SK-N-SH treated with all-trans-retinoic acid at 6 μM for 48 hours (cell line): ENCODE data around the gene PPFIBP1.

Experiments used
- ATAC-seq: fragments of 200-7000 bp; cut with Tn5 transposase; 3 replicates; pipeline ENCODE4 v1.9.1; 2020; ENCODE audit warnings: mild to moderate bottlenecking, moderate library complexity
- ARNTL ChIP-seq: fragments of 450-650 bp; formaldehyde crosslinking; IDR thresholded peaks from 2 replicates; pipeline ENCODE4 v1.5.0; 2020; ENCODE audit warnings: low read depth, mild to moderate bottlenecking, moderate library complexity, borderline replicate concordance
- CSDC2 ChIP-seq: fragments of 250-450 bp; sonication (Bioruptor Pico); IDR thresholded peaks from 2 replicates; pipeline ENCODE4 v1.5.0; 2020; ENCODE audit warnings: mild to moderate bottlenecking, moderate library complexity
- ESRRG ChIP-seq: fragments of 250-450 bp; sonication (Bioruptor Pico); IDR thresholded peaks from 2 replicates; pipeline ENCODE4 v1.6.1; 2021; ENCODE audit warnings: mild to moderate bottlenecking
- GLIS3 ChIP-seq: fragments of 250-450 bp; sonication (Bioruptor Pico); IDR thresholded peaks from 2 replicates; pipeline ENCODE4 v1.5.0; 2020; ENCODE audit warnings: mild to moderate bottlenecking, moderate library complexity
- ISL1 ChIP-seq: fragments of 250-450 bp; sonication (Bioruptor Pico); IDR thresholded peaks from 2 replicates; pipeline ENCODE4 v2.1.2; 2022; ENCODE audit warnings: mild to moderate bottlenecking, moderate library complexity
- OSR1 ChIP-seq: fragments of 250-450 bp; sonication (Bioruptor Pico); IDR thresholded peaks from 2 replicates; pipeline ENCODE4 v1.8.0; 2022; ENCODE audit warnings: moderate library complexity, mild to moderate bottlenecking, inconsistent platforms
- PATZ1 ChIP-seq: fragments of 250-450 bp; sonication (Bioruptor Pico); IDR thresholded peaks from 2 replicates; pipeline ENCODE4 v1.8.0; 2020; ENCODE audit warnings: mild to moderate bottlenecking, moderate library complexity, borderline replicate concordance
- PPARA ChIP-seq: fragments of 250-450 bp; sonication (Bioruptor Pico); IDR thresholded peaks from 2 replicates; pipeline ENCODE4 v1.5.0; 2020; ENCODE audit warnings: mild to moderate bottlenecking, borderline replicate concordance
- RARB ChIP-seq: fragments of 250-450 bp; sonication (Bioruptor Pico); IDR thresholded peaks from 2 replicates; pipeline ENCODE4 v1.8.0; 2021; ENCODE audit warnings: mild to moderate bottlenecking, moderate library complexity
- SNAI2 ChIP-seq: fragments of 250-450 bp; sonication (Bioruptor Pico); IDR thresholded peaks from 2 replicates; pipeline ENCODE4 v1.5.0; 2020; ENCODE audit warnings: mild to moderate bottlenecking, moderate library complexity
- TCF4 ChIP-seq: fragments of 250-450 bp; sonication (Bioruptor Pico); IDR thresholded peaks from 2 replicates; pipeline ENCODE4 v1.8.0; 2021; ENCODE audit warnings: mild to moderate bottlenecking, moderate library complexity, borderline replicate concordance
- TOX ChIP-seq: fragments of 250-450 bp; sonication (Bioruptor Pico); IDR thresholded peaks from 2 replicates; pipeline ENCODE4 v1.8.0; 2021; ENCODE audit warnings: mild to moderate bottlenecking, moderate library complexity, borderline replicate concordance
- ZC3H10 ChIP-seq: fragments of 250-450 bp; sonication (Bioruptor Pico); IDR thresholded peaks from 2 replicates; pipeline ENCODE4 v1.5.1; 2021; ENCODE audit warnings: mild to moderate bottlenecking, moderate library complexity
- ZFP3 ChIP-seq: fragments of 250-450 bp; sonication (Bioruptor Pico); IDR thresholded peaks from 2 replicates; pipeline ENCODE4 v1.5.0; 2020; ENCODE audit warnings: mild to moderate bottlenecking, moderate library complexity
- ZFP30 ChIP-seq: fragments of 450-650 bp; formaldehyde crosslinking; IDR thresholded peaks from 2 replicates; pipeline ENCODE4 v1.5.0; 2022; ENCODE audit warnings: mild to moderate bottlenecking, moderate library complexity
- ZNF565 ChIP-seq: fragments of 450-650 bp; formaldehyde crosslinking; conservative IDR thresholded peaks from 2 replicates; pipeline ENCODE4 v1.5.0; 2020; ENCODE audit warnings: low read depth, mild to moderate bottlenecking, moderate library complexity
- ZNF70 ChIP-seq: fragments of 450-650 bp; formaldehyde crosslinking; IDR thresholded peaks from 2 replicates; pipeline ENCODE4 v1.5.0; 2020; ENCODE audit warnings: mild to moderate bottlenecking, moderate library complexity
- ZNF8 ChIP-seq: fragments of 450-650 bp; formaldehyde crosslinking; IDR thresholded peaks from 2 replicates; pipeline ENCODE4 v1.5.0; 2020; ENCODE audit warnings: mild to moderate bottlenecking, moderate library complexity
- TF ChIP-seq, protein P1 (sequence below): fragments of 250-450 bp; sonication (Bioruptor Pico); IDR thresholded peaks from 2 replicates; pipeline ENCODE4 v1.5.1; 2020; ENCODE audit warnings: low read depth, mild to moderate bottlenecking, moderate library complexity
- TF ChIP-seq, protein P2 (sequence below): fragments of 250-450 bp; sonication (Bioruptor Pico); IDR thresholded peaks from 2 replicates; pipeline ENCODE4 v1.5.0; 2020; ENCODE audit warnings: mild to moderate bottlenecking, moderate library complexity
- TF ChIP-seq, protein P3 (sequence below): fragments of 250-450 bp; sonication (Bioruptor Pico); IDR thresholded peaks from 2 replicates; pipeline ENCODE4 v1.8.0; 2021; ENCODE audit warnings: low read depth, mild to moderate bottlenecking, moderate library complexity, borderline replicate concordance
- TF ChIP-seq, protein P4 (sequence below): fragments of 250-450 bp; sonication (Bioruptor Pico); IDR thresholded peaks from 2 replicates; pipeline ENCODE4 v1.5.1; 2021; ENCODE audit warnings: mild to moderate bottlenecking, moderate library complexity

PPFIBP1 gene

GRCh38 chr12:27689558-27690180, 165.7 kb downstream of the PPFIBP1 start:
- ATAC-seq = no peak
- TF ChIP-seq ESRRG = no peak
- no peak for TF ChIP-seq PATZ1
- no peak for TF ChIP-seq ISL1 (CRISPR knock-in tag)
- TF ChIP-seq ZNF565 (CRISPR knock-in tag) = no peak
- no peak for TF ChIP-seq SNAI2 (CRISPR knock-in tag)
- no peak for TF ChIP-seq TOX (CRISPR knock-in tag)
- TF ChIP-seq ZFP30 (CRISPR knock-in tag) = no peak
- TF ChIP-seq, all 23 proteins: peak for 0

DNA sequence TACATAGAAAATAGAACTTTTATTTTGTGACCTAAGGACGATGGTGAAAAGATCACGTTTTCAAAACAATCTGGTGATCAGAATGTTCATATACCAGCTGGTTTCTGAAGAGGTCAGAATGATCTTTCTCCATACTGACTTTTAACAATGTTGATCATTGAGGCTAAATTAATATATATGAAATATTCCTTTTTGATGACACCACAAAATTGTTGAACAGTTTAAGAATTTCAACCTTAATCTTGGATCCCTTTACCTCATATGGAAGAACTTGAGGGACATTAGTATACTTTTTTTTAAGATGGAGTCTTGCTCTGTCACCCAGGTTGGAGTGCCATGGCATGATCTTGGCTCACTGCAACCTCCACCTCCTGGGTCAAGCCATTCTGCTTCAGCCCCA, 169.4 kb downstream of the PPFIBP1 start:
- no peak for ATAC-seq
- TF ChIP-seq OSR1 (CRISPR knock-in tag) = no peak
- TF ChIP-seq ESRRG = no peak
- TF ChIP-seq RARB = no peak
- TF ChIP-seq ARNTL (CRISPR knock-in tag) = no peak
- TF ChIP-seq, protein P1, sequence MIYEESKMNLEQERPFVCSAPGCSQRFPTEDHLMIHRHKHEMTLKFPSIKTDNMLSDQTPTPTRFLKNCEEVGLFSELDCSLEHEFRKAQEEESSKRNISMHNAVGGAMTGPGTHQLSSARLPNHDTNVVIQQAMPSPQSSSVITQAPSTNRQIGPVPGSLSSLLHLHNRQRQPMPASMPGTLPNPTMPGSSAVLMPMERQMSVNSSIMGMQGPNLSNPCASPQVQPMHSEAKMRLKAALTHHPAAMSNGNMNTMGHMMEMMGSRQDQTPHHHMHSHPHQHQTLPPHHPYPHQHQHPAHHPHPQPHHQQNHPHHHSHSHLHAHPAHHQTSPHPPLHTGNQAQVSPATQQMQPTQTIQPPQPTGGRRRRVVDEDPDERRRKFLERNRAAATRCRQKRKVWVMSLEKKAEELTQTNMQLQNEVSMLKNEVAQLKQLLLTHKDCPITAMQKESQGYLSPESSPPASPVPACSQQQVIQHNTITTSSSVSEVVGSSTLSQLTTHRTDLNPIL = no peak
- no peak for TF ChIP-seq TOX (CRISPR knock-in tag)
- TF ChIP-seq, protein P2, sequence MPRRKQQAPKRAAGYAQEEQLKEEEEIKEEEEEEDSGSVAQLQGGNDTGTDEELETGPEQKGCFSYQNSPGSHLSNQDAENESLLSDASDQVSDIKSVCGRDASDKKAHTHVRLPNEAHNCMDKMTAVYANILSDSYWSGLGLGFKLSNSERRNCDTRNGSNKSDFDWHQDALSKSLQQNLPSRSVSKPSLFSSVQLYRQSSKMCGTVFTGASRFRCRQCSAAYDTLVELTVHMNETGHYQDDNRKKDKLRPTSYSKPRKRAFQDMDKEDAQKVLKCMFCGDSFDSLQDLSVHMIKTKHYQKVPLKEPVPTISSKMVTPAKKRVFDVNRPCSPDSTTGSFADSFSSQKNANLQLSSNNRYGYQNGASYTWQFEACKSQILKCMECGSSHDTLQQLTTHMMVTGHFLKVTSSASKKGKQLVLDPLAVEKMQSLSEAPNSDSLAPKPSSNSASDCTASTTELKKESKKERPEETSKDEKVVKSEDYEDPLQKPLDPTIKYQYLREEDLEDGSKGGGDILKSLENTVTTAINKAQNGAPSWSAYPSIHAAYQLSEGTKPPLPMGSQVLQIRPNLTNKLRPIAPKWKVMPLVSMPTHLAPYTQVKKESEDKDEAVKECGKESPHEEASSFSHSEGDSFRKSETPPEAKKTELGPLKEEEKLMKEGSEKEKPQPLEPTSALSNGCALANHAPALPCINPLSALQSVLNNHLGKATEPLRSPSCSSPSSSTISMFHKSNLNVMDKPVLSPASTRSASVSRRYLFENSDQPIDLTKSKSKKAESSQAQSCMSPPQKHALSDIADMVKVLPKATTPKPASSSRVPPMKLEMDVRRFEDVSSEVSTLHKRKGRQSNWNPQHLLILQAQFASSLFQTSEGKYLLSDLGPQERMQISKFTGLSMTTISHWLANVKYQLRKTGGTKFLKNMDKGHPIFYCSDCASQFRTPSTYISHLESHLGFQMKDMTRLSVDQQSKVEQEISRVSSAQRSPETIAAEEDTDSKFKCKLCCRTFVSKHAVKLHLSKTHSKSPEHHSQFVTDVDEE = no peak
- no peak for TF ChIP-seq ZNF8
- no peak for TF ChIP-seq ZNF70 (CRISPR knock-in tag)
- no peak for TF ChIP-seq PATZ1
- TF ChIP-seq ZFP30 (CRISPR knock-in tag) = no peak
- no peak for TF ChIP-seq ZNF565 (CRISPR knock-in tag)
- TF ChIP-seq SNAI2 (CRISPR knock-in tag) = no peak
- no peak for TF ChIP-seq GLIS3 (CRISPR knock-in tag)
- TF ChIP-seq, protein P3, sequence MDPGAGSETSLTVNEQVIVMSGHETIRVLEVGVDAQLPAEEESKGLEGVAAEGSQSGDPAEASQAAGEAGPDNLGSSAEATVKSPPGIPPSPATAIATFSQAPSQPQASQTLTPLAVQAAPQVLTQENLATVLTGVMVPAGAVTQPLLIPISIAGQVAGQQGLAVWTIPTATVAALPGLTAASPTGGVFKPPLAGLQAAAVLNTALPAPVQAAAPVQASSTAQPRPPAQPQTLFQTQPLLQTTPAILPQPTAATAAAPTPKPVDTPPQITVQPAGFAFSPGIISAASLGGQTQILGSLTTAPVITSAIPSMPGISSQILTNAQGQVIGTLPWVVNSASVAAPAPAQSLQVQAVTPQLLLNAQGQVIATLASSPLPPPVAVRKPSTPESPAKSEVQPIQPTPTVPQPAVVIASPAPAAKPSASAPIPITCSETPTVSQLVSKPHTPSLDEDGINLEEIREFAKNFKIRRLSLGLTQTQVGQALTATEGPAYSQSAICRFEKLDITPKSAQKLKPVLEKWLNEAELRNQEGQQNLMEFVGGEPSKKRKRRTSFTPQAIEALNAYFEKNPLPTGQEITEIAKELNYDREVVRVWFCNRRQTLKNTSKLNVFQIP (CRISPR knock-in tag) = no peak
- no peak for TF ChIP-seq TCF4
- TF ChIP-seq ZFP3 = no peak
- no peak for TF ChIP-seq CSDC2 (CRISPR knock-in tag)
- TF ChIP-seq PPARA (CRISPR knock-in tag) = no peak
- no peak for TF ChIP-seq ZC3H10 (CRISPR knock-in tag)

DNA sequence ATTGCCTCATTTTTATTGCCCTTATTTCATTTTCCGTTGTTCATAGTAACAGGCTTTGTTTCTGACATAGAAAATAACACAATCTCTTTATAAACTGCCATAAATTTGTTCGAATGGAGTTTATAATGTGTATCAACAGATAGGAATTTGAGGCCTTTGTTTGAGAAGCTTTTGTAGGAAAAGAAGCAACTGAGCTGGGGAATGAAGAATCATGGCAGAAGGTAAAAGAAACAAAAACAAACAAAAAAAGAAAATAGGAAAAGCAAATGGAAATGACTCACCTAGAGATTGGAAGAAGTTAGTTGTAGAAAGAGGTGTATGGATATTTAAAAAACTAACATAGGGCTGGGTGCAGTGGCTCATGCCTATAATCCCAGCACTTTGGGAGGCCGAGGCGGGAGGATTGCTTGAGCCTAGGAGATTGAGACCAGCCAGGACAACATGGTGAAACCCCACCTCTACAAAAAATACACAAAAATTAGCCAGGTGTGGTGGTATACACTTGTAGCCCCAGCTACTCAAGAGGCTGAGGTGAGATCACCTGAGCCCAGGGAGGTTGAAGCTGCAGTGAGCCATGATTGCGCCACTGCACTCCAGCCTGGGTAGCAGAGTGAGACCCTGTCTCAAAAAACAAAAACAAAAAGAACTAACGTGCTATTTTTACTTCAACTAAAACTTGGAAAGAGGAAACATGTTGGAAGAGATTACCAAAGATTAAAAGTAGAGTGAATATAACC, 171.7 kb downstream of the PPFIBP1 start:
- ATAC-seq = no peak
- TF ChIP-seq, protein P4, sequence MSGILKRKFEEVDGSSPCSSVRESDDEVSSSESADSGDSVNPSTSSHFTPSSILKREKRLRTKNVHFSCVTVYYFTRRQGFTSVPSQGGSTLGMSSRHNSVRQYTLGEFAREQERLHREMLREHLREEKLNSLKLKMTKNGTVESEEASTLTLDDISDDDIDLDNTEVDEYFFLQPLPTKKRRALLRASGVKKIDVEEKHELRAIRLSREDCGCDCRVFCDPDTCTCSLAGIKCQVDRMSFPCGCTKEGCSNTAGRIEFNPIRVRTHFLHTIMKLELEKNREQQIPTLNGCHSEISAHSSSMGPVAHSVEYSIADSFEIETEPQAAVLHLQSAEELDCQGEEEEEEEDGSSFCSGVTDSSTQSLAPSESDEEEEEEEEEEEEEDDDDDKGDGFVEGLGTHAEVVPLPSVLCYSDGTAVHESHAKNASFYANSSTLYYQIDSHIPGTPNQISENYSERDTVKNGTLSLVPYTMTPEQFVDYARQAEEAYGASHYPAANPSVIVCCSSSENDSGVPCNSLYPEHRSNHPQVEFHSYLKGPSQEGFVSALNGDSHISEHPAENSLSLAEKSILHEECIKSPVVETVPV = no peak
- TF ChIP-seq, protein P2 = no peak
- TF ChIP-seq TOX (CRISPR knock-in tag) = no peak
- no peak for TF ChIP-seq ZNF8
- TF ChIP-seq ZNF70 (CRISPR knock-in tag) = no peak
